Measurements from ENCODE around the gene FAM184B. TPM values are rescaled to one million over a fixed set of nuclear protein-coding genes. Genes with fewer than 3 reads are reported as not detected.

The FAM184B gene
- not detected for total RNA-seq

DNA sequence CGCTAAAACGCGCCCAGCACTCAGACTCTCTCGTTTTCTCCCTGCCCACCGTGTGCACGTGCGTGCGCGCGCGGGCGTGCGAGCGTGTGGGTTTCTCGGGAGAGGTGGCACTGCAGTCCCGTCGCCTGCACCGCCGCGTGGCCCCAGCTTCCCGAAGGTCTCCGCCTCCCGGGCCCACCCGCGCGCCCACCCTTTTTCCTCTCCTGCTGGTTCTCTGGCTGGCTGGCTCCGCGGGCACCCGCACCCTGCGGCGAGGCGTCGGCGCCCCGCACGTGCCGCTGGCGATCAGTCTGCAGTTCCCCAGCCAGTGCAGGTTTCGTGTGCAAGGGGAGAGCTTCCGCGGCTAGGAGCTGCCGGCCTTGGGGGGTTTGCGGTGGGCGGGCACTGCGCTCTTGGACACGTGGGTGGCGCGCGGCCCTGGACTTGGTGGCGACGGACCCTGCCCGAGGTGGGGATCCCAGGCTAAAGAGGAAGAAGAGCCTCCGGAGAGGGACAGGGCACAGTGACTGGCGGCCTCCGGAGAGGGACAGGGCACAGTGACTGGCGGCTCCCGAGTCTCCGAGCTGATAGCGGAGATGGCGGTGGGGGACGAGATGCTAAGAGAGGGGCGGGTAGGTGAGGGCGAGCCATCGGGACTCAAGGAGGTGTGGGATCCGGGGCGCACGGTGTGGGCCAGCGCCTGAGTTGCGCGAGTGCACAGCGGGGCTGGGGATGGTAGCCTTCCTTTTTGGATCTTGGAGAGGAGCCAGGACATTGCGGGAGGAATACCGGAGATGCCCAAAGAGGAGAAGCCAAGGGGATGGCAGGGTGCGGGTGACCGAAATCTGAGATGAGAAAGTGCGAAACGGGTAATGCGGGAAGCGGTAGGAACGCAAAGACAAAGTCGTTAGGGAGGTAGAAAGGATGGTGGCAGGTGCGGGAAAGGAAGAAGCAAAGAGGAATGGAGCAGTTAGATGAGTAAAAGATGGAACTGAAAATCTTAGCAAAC is at the start of gene FAM184B:
Gene FAM184B (minus strand): TSS at position 322 of the 988 bp plus-strand sequence. CDS start 322 bp downstream, outside the sequence.
- intact Hi-C loops (cut with DNase I), result no loop called here
- peaks cover 0 to 14% of the 10 kb centered on the region in 2 donors for H3K4me1 ChIP-seq
- no peaks in the 10 kb centered on the region for H3K36me3 ChIP-seq
- H3K9me3 ChIP-seq, result no peaks in the 10 kb centered on the region
- no peak for DNase-seq (ENCODE audit: low spot score in 2 of 2)
- no peak for TF ChIP-seq CTCF (IDR thresholded peaks at IDR 0.05)
- no peak within 1 kb of the TSS for H3K27ac ChIP-seq
- H3K27me3 ChIP-seq, result no peaks in the 10 kb centered on the region
- peak within 1 kb of the TSS; percentile 46 to 54 for H3K4me3 ChIP-seq

GRCh38 chr4:17823871-17824669 is 42.6 kb upstream of the FAM184B start:
- H3K27ac ChIP-seq, result no peak overlapping the region
- no peaks in the 10 kb centered on the region for H3K9me3 ChIP-seq
- H3K4me3 ChIP-seq, result no peak overlapping the region
- intact Hi-C loops (cut with DNase I), result no loop called here
- TF ChIP-seq CTCF (IDR thresholded peaks at IDR 0.05), result no peak
- no peaks in the 10 kb centered on the region for H3K4me1 ChIP-seq
- DNase-seq (ENCODE audit: low spot score in 2 of 2), result no peak
- H3K36me3 ChIP-seq, result no peaks in the 10 kb centered on the region
- no peaks in the 10 kb centered on the region for H3K27me3 ChIP-seq

DNA sequence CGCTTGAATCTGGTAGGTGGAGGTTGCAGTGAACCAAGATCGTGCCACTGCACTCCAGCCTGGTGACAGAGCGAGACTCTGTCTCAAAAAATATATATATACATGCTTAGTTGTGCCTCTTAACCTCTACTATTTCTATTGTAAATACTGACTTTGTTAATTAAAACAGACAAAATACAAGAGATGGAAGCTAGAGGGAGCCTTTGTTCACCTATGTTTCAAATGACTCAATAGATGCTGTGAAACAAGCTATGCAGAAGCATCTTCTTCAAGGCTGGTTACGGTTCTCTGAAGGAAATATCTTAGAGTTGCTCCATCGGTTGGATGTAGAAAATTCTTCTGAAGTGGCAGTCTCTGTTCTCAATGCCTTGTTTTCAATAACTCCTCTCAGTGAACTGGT is 35.6 kb upstream of the FAM184B start:
- intact Hi-C loops (cut with DNase I), result loop anchor here (5.0 kb wide), 1 partner anchor 775 kb away; no protein-coding TSS in a partner anchor
- H3K4me1 ChIP-seq, result no peaks in the 10 kb centered on the region
- no peak overlapping the region for H3K4me3 ChIP-seq
- H3K27ac ChIP-seq, result no peak overlapping the region
- H3K9me3 ChIP-seq, result no peaks in the 10 kb centered on the region
- no peaks in the 10 kb centered on the region for H3K36me3 ChIP-seq
- peak; percentile 17 to 55 (median 43) for TF ChIP-seq CTCF (IDR thresholded peaks at IDR 0.05)
- DNase-seq (ENCODE audit: low spot score in 2 of 2), result no peak
- H3K27me3 ChIP-seq, result no peaks in the 10 kb centered on the region

DNA sequence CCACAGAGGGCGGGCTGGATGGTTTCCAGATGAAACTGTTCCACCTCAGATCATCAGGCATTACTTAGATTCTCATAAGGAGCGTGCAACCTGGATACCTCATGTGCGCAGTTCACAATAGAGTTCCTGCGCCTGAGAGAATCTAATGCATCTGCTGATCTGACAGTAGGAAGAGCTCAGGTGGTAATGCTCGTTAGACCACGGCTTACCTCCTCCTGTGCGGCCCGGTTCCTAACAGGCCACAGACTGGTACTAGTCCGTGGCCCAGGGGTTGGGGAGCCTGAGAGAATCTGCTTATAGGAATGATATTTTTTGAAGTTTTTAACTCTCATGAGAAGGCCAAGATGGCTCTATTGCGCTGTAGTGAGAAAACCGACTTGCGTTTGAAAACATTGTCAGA is 34.7 kb upstream of the FAM184B start:
- H3K27ac ChIP-seq, result no peak overlapping the region
- H3K4me1 ChIP-seq, result peaks cover 0 to 3% of the 10 kb centered on the region in 2 donors
- no peaks in the 10 kb centered on the region for H3K9me3 ChIP-seq
- no peak overlapping the region for H3K4me3 ChIP-seq
- intact Hi-C loops (cut with DNase I), result loop anchor here (5.0 kb wide), 1 partner anchor 776 kb away; no protein-coding TSS in a partner anchor
- no peaks in the 10 kb centered on the region for H3K27me3 ChIP-seq
- no peaks in the 10 kb centered on the region for H3K36me3 ChIP-seq
- no peak for TF ChIP-seq CTCF (IDR thresholded peaks at IDR 0.05)
- DNase-seq (ENCODE audit: low spot score in 2 of 2), result no peak

GRCh38 chr4:17814140-17814539 is 32.7 kb upstream of the FAM184B start:
- no peak for DNase-seq (ENCODE audit: low spot score in 2 of 2)
- TF ChIP-seq CTCF (IDR thresholded peaks at IDR 0.05), result no peak
- Histone ChIP-seq H3K4me1 (peaks cover 3 to 8% of the 10 kb centered on the region in 2 donors), H3K27ac (no peak overlapping the region), H3K9me3 (no peaks in the 10 kb centered on the region), H3K27me3 (no peaks in the 10 kb centered on the region), H3K36me3 (no peaks in the 10 kb centered on the region), H3K4me3 (no peak overlapping the region)
- intact Hi-C loops (cut with DNase I), result loop anchor here (5.0 kb wide), 1 partner anchor 1582 kb away; no protein-coding TSS in a partner anchor

Measured in ascending aorta (tissue), 2 donors.